ENCODE results near the gene TMPRSS12. TPM values are rescaled to one million over a fixed set of nuclear protein-coding genes. Genes with fewer than 3 reads are reported as not detected.
"Not testable (repeated sequence)": the region's sequence is repeated elsewhere in the genome, so short reads cannot be mapped to it uniquely, and the experiment has no call there.

Gene TMPRSS12
- total RNA-seq, 3 donors from 2014 or later = not detected

GRCh38 chr12:50928392-50928791, 85.7 kb downstream of the TMPRSS12 start:
- Histone ChIP-seq H3K9me3 (no peaks in the 10 kb centered on the region), H3K36me3 (no peaks in the 10 kb centered on the region), H3K27ac (peak overlapping the region; percentile 35 to 60), H3K4me1 (no peaks in the 10 kb centered on the region), H3K27me3 (no peaks in the 10 kb centered on the region), H3K4me3 (peak overlapping the region; percentile 82 to 88 (median 87))
- intact Hi-C loops (cut with DNase I; ENCODE audit: low total_unique reads) = no loop called here
- TF ChIP-seq POLR2A (IDR thresholded peaks at IDR 0.05) (no peak), POLR2AphosphoS5 (IDR thresholded peaks at IDR 0.05) (no peak), CTCF (IDR thresholded peaks at IDR 0.05) (no peak)
- DNase-seq (ENCODE audit: low spot score in 2 of 2) = no peak

- TF ChIP-seq POLR2A (IDR thresholded peaks at IDR 0.05) (no peak), CTCF (IDR thresholded peaks at IDR 0.05) (no peak), POLR2AphosphoS5 (IDR thresholded peaks at IDR 0.05) (no peak)
- H3K27me3 ChIP-seq = no peaks in the 10 kb centered on the region
- DNase-seq (ENCODE audit: low spot score in 2 of 2) = no peak
- intact Hi-C loops (cut with DNase I; ENCODE audit: low total_unique reads) = no loop called here
- no peaks in the 10 kb centered on the region for H3K36me3 ChIP-seq
- no peak overlapping the region for H3K27ac ChIP-seq
- peak overlapping the region in 1 of 3 donors; percentile 82 for H3K4me3 ChIP-seq
- peaks cover 5 to 10% of the 10 kb centered on the region in 2 donors for H3K4me1 ChIP-seq
- H3K9me3 ChIP-seq = no peaks in the 10 kb centered on the region
These were observed 87.1 kb downstream of the TMPRSS12 start for GRCh38 chr12:50929831-50930230.

GRCh38 chr12:50930477-50930876, 87.8 kb downstream of the TMPRSS12 start:
- DNase-seq (ENCODE audit: low spot score in 2 of 2); intact Hi-C loops (cut with DNase I; ENCODE audit: low total_unique reads); H3K36me3 ChIP-seq; H3K4me3 ChIP-seq; H3K27me3 ChIP-seq; H3K9me3 ChIP-seq; H3K27ac ChIP-seq: not testable (repeated sequence)
- H3K4me1 ChIP-seq = peaks cover 8 to 15% of the 10 kb centered on the region in 2 donors

GRCh38 chr12:50932787-50933280, 90.1 kb downstream of the TMPRSS12 start:
- intact Hi-C loops (cut with DNase I; ENCODE audit: low total_unique reads) = no loop called here
- no peak for DNase-seq (ENCODE audit: low spot score in 2 of 2)
- H3K4me1 ChIP-seq = peaks cover 9 to 15% of the 10 kb centered on the region in 2 donors
- no peak for TF ChIP-seq POLR2AphosphoS5 (IDR thresholded peaks at IDR 0.05)
- TF ChIP-seq CTCF (IDR thresholded peaks at IDR 0.05) = no peak
- no peak for TF ChIP-seq POLR2A (IDR thresholded peaks at IDR 0.05)
- peaks cover 6 to 9% of the 10 kb centered on the region in 2 donors for H3K9me3 ChIP-seq
- no peaks in the 10 kb centered on the region for H3K27me3 ChIP-seq
- no peak overlapping the region for H3K4me3 ChIP-seq
- H3K36me3 ChIP-seq = no peaks in the 10 kb centered on the region
- H3K27ac ChIP-seq = peak overlapping the region; percentile 74 to 87

GRCh38 chr12:50933459-50934124, 90.9 kb downstream of the TMPRSS12 start:
- Histone ChIP-seq H3K4me1 (peaks cover 9 to 15% of the 10 kb centered on the region in 2 donors), H3K27me3 (no peaks in the 10 kb centered on the region)
- intact Hi-C loops (cut with DNase I; ENCODE audit: low total_unique reads) = no loop called here

More at GRCh38 chr12:50933459-50934124, 90.9 kb downstream of the TMPRSS12 start:
- Histone ChIP-seq H3K27ac (peak overlapping the region; percentile 74 to 87), H3K4me3 (peak overlapping the region in 1 of 3 donors; percentile 34), H3K9me3 (peaks cover 9 to 14% of the 10 kb centered on the region in 2 donors), H3K36me3 (no peaks in the 10 kb centered on the region)
- TF ChIP-seq POLR2AphosphoS5 (IDR thresholded peaks at IDR 0.05) = no peak
- TF ChIP-seq CTCF (IDR thresholded peaks at IDR 0.05) = no peak
- TF ChIP-seq POLR2A (IDR thresholded peaks at IDR 0.05) = no peak
- DNase-seq (ENCODE audit: low spot score in 2 of 2) = no peak
